GM12878 (cell line): ENCODE results near the gene MAGI2. TPM values are rescaled to one million over a fixed set of nuclear protein-coding genes. Genes with fewer than 3 reads are reported as not detected.

Source experiments
- ATAC-seq: fragments of 200-7000 bp; cut with Tn5 transposase; 3 replicates; pipeline ENCODE4 v1.9.1; 2020; ENCODE audit warnings: mild to moderate bottlenecking, moderate library complexity
- BruUV-seq: library from RNA; stranded (reverse); fragments of 400-500 nt; replicated peaks from 2 replicates; lab custom pipeline; 2021; lab: Mats Ljungman, UMichigan
- CTCF ChIA-PET: fragments of 300-600 bp; sonication (Branson Sonifier 250); formaldehyde crosslinking; extraction: SDS; loops from one replicate; lab custom pipeline; 2021; ENCODE audit warnings: inconsistent platforms; lab: Yijun Ruan, JAX
- POLR2A ChIA-PET: fragments of 350-600 bp; formaldehyde crosslinking; extraction: SDS; loops from one replicate; lab custom pipeline; 2021; ENCODE audit warnings: inconsistent platforms; lab: Charles Lee
- RAD21 ChIA-PET: fragments of 300-600 bp; sonication (Branson Sonifier 250); formaldehyde crosslinking; loops from one replicate; lab custom pipeline; 2023; ENCODE audit warnings: antibody characterized with exemption; ENCODE audit not compliant: unreplicated experiment; lab: Charles Lee
- SMC1A ChIA-PET: fragments of 300-600 bp; sonication (Branson Sonifier 250); formaldehyde crosslinking; loops from one replicate; lab custom pipeline; 2023; ENCODE audit not compliant: unreplicated experiment, uncharacterized antibody; lab: Charles Lee
- DNase-seq: peaks from one replicate; pipeline ENCODE4 v3.0.0-alpha.2; 2011; ENCODE audit warnings: low read depth, low spot score
- FAIRE-seq: peaks from 3 replicates; lab custom pipeline; 2011; peaks lifted over from hg19 to GRCh38; lab: Jason Lieb, UNC
- H2AFZ ChIP-seq: 2 replicates; pipeline ENCODE4 v1.6.0; 2011; ENCODE audit warnings: low read depth, low read length, control low read depth; ENCODE audit not compliant: control insufficient read depth
- H3K27ac ChIP-seq: 2 replicates; pipeline ENCODE4 v1.5.1; 2011; ENCODE audit warnings: control low read depth; ENCODE audit not compliant: control insufficient read depth, insufficient read depth
- H3K27me3 ChIP-seq, 2 experiments: replicated peaks in 1 of 2; 2 replicates each; pipeline versions ENCODE4 v1.6.0 to v1.6.1; 2011; ENCODE audit warnings: low read length in 1 of 2; ENCODE audit not compliant: control insufficient read depth in 2 of 2, insufficient read depth in 2 of 2
- H3K36me3 ChIP-seq, 2 experiments: 2 replicates each; pipeline ENCODE4 v1.5.1; 2011; ENCODE audit warnings: low read length in 1 of 2; ENCODE audit not compliant: control insufficient read depth in 2 of 2, insufficient read depth in 2 of 2
- H3K4me1 ChIP-seq: 2 replicates; pipeline ENCODE4 v1.6.1; 2011; ENCODE audit warnings: mild to moderate bottlenecking, low read length, moderate library complexity, mixed read lengths; ENCODE audit not compliant: control insufficient read depth, insufficient read depth
- H3K4me2 ChIP-seq: 2 replicates; pipeline ENCODE4 v1.6.0; 2011; ENCODE audit warnings: control low read depth; ENCODE audit not compliant: control insufficient read depth, insufficient read depth
- H3K4me3 ChIP-seq: fragments of 200-600 bp; sonication (generic); 2 replicates; pipeline ENCODE4 v1.5.1; 2016
- H3K79me2 ChIP-seq: 2 replicates; pipeline ENCODE4 v1.6.0; 2011; ENCODE audit warnings: low read length; ENCODE audit not compliant: control insufficient read depth, insufficient read depth
- H3K9ac ChIP-seq: 2 replicates; pipeline ENCODE4 v1.8.0; 2011; ENCODE audit warnings: low read length, control low read depth, mixed read lengths; ENCODE audit not compliant: control insufficient read depth, insufficient read depth
- H3K9me3 ChIP-seq: replicated peaks from 3 replicates; pipeline ENCODE4 v1.5.1; 2011; ENCODE audit warnings: mild to moderate bottlenecking, low read length; ENCODE audit not compliant: control insufficient read depth, insufficient read depth
- H4K20me1 ChIP-seq: 2 replicates; pipeline ENCODE4 v1.6.0; 2011; ENCODE audit not compliant: control insufficient read depth, insufficient read depth
- ASH2L ChIP-seq: fragments of 300-600, 200-600 bp; sonication (generic); IDR thresholded peaks from 2 replicates; pipeline ENCODE4 v1.6.1; 2017; ENCODE audit warnings: low read depth, mild to moderate bottlenecking, borderline replicate concordance
- BCLAF1 ChIP-seq: fragments of 450-650 bp; IDR thresholded peaks from 2 replicates; pipeline ENCODE4 v1.6.1; 2017; ENCODE audit warnings: antibody characterized with exemption, mild to moderate bottlenecking, moderate library complexity
- BMI1 ChIP-seq: fragments of 450-650 bp; IDR thresholded peaks from 2 replicates; pipeline ENCODE4 v1.6.1; 2016; ENCODE audit warnings: mild to moderate bottlenecking, moderate library complexity, borderline replicate concordance
- CEBPB ChIP-seq, 2 experiments: fragments of 150-350 bp in 1 of 2; IDR thresholded peaks; 2 replicates each; pipeline ENCODE4 v1.6.1; 2012 to 2014; ENCODE audit warnings: low read depth in 2 of 2, low read length in 2 of 2, borderline replicate concordance in 1 of 2, inconsistent platforms in 1 of 2
- CREM ChIP-seq: IDR thresholded peaks from 2 replicates; pipeline ENCODE4 v1.6.1; 2014; ENCODE audit warnings: antibody characterized with exemption, low read depth
- GABPA ChIP-seq: IDR thresholded peaks from 2 replicates; pipeline ENCODE4 v1.6.1; 2014; ENCODE audit warnings: antibody characterized with exemption, low read depth, mild to moderate bottlenecking, inconsistent platforms
- NBN ChIP-seq: fragments of 450-650 bp; IDR thresholded peaks from 2 replicates; pipeline ENCODE4 v1.6.1; 2016
- POLR2AphosphoS2 ChIP-seq: IDR thresholded peaks from 2 replicates; pipeline ENCODE4 v1.6.1; 2011; ENCODE audit warnings: low read depth, mild to moderate bottlenecking, low read length, improper control_type of control experiment, moderate library complexity
- REST ChIP-seq: IDR thresholded peaks from 2 replicates; pipeline ENCODE4 v1.6.1; 2012; ENCODE audit warnings: mild to moderate bottlenecking, low read depth, low read length
- SREBF1 ChIP-seq: IDR thresholded peaks from 2 replicates; pipeline ENCODE4 v1.6.1; 2012; ENCODE audit warnings: mild to moderate bottlenecking, low read length
- ZZZ3 ChIP-seq: IDR thresholded peaks from 2 replicates; pipeline ENCODE4 v1.6.1; 2011; ENCODE audit warnings: low read depth; ENCODE audit not compliant: control insufficient read depth, insufficient read length
- WGBS: methylation state at CpG from one replicate; pipeline ENCODE4 v1.1.6; 2016; ENCODE audit warnings: low lambda C conversion rate; ENCODE audit not compliant: insufficient replicate concordance, insufficient coverage; ENCODE audit errors: missing lambda C conversion rate; 5-methylcytosine and 5-hydroxymethylcytosine counted together
- in situ Hi-C: fragments of 300-500 bp; cut with MboI; formaldehyde crosslinking; loops from 9 replicates; pipeline ENCODE4 v1.14.3; 2018; ENCODE audit warnings: mixed read lengths
- intact Hi-C: fragments of 100-400 bp; cut with micrococcal nuclease; formaldehyde crosslinking; loops from one replicate; pipeline ENCODE4 v1.14.2; 2022; ENCODE audit not compliant: unreplicated experiment
- polyA plus RNA-seq, 11 experiments: library from polyadenylated mRNA; depleted of rRNA in 4 of 11; unstranded in 6 of 11; stranded (reverse) in 5 of 11; fragments of >200 nt; fragmentation: Nextera tagmentation in 4 of 11; fragmentation: Illumina TruSeq in 1 of 11; extraction: Ambion mirVana in 4 of 11; extraction: Trizol in 1 of 11; gene quantifications; 1 replicate in 1 of 11; 2 replicates in 10 of 11; pipeline versions ENCODE4 v1.2.1 to v1.2.3, GENCODE V29; 2011 to 2016; ENCODE audit warnings: inconsistent platforms in 2 of 11, missing spikeins in 2 of 11, low read depth in 1 of 11
- total RNA-seq, 4 experiments: library from RNA; depleted of rRNA in 3 of 4; stranded (reverse); fragments of >200 nt in 3 of 4; fragmentation: Illumina TruSeq in 1 of 4; extraction: Trizol in 1 of 4; gene quantifications; 2 replicates each; pipeline versions ENCODE4 v1.2.1 to v1.2.3, GENCODE V29; 2013 to 2021

Gene MAGI2
- total and polyA plus RNA-seq, 10 of the 15 experiments (the other 5 are each of a cell fraction or from before 2014, with no cell fraction given), result 0.01 to 0.31 (median 0.05) TPM; not detected in 2

- Histone ChIP-seq H2AFZ (no peak overlapping the region), H3K9me3 (no peaks in the 10 kb centered on the region), H3K36me3 (no peaks in the 10 kb centered on the region), H3K4me2 (no peak overlapping the region), H3K9ac (no peak overlapping the region), H3K4me1 (no peaks in the 10 kb centered on the region), H4K20me1 (no peaks in the 10 kb centered on the region), H3K79me2 (no peaks in the 10 kb centered on the region), H3K27ac (no peak overlapping the region), H3K27me3 (no peaks in the 10 kb centered on the region), H3K4me3 (no peak overlapping the region)
- ATAC-seq (no peak), DNase-seq (no peak), FAIRE-seq (no peak)
- SMC1A ChIA-PET, result no interaction called here
- CTCF ChIA-PET, result no interaction called here
- no peak for TF ChIP-seq ZZZ3
- TF ChIP-seq BCLAF1, result no peak
- TF ChIP-seq BMI1, result no peak
- no peak for TF ChIP-seq POLR2AphosphoS2
- no peak for TF ChIP-seq NBN
- TF ChIP-seq SREBF1, result no peak
- no peak for TF ChIP-seq CREM
- no peak for TF ChIP-seq ASH2L
- no peak for TF ChIP-seq CEBPB (IDR thresholded peaks at IDR 0.05; ENCODE audit: borderline replicate concordance in 1 of 2, low read depth in 2 of 2, low read length in 2 of 2)
- no peak for TF ChIP-seq GABPA
- TF ChIP-seq REST, result no peak
- no TSS peak for BruUV-seq
- POLR2A ChIA-PET, result no interaction called here
- intact Hi-C loops, result no loop called here
- RAD21 ChIA-PET, result no interaction called here
- 28% methylated on average over 2 of the region's 2 CpGs for WGBS
- in situ Hi-C loops, result no loop called here
These were observed 1173.2 kb downstream of the MAGI2 start for GRCh38 chr7:78280276-78280675.
